ENCODE measurements around the gene AP5S1. TPM values are rescaled to one million over a fixed set of nuclear protein-coding genes. Genes with fewer than 3 reads are reported as not detected.

Gene AP5S1
- polyA plus RNA-seq, 1 of the 3 experiments (the other 2 are of a cell fraction) = 10.3 TPM

GRCh38 chr20:3825526-3825925 lies 5.2 kb downstream of the AP5S1 start:
- no peak overlapping the region for H3K4me2 ChIP-seq
- DNase-seq = no peak
- H3F3A ChIP-seq (replicated peaks; ENCODE audit: insufficient read depth) = no peaks in the 10 kb centered on the region
- H3K9me2 ChIP-seq = no peaks in the 10 kb centered on the region
- H3K27ac ChIP-seq (ENCODE audit: low read depth in 2 of 2, low read length in 1 of 2) = no peak overlapping the region
- 64% methylated on average over 5 of the region's 7 CpGs for WGBS (ENCODE audit: low lambda C conversion rate)
- peaks cover 3 to 6% of the 10 kb centered on the region in 2 experiments; a peak in 2 of 4 replicates for H3K4me1 ChIP-seq (ENCODE audit: control insufficient read depth in 1 of 2, insufficient read depth in 2 of 2, low read depth in 1 of 2, low read length in 1 of 2)
- peaks cover 14 to 27% of the 10 kb centered on the region in 2 experiments for H3K36me3 ChIP-seq (replicated peaks in 1 of 2; ENCODE audit: control insufficient read depth in 1 of 2, insufficient read depth in 2 of 2, low read length in 1 of 2)
- no peak for TF ChIP-seq RFX5 (IDR thresholded peaks at IDR 0.05; ENCODE audit: low read length)
- no peak for TF ChIP-seq TCF12 (IDR thresholded peaks at IDR 0.05)
- TF ChIP-seq GABPA (IDR thresholded peaks at IDR 0.05; ENCODE audit: low read depth) = no peak
- no peak for TF ChIP-seq MXI1 (IDR thresholded peaks at IDR 0.05; ENCODE audit: low read depth, low read length)
- TF ChIP-seq FOSL2 (IDR thresholded peaks at IDR 0.05; ENCODE audit: borderline replicate concordance, low read depth) = no peak
- TF ChIP-seq PBX3 (IDR thresholded peaks at IDR 0.05) = no peak
- TF ChIP-seq GATA2 (CRISPR knock-in tag; IDR thresholded peaks at IDR 0.05) = no peak
- TF ChIP-seq MAX (IDR thresholded peaks at IDR 0.05; ENCODE audit: low read depth) = no peak
- TF ChIP-seq ELF1 (IDR thresholded peaks at IDR 0.05) = no peak
- TF ChIP-seq IRF3 (IDR thresholded peaks at IDR 0.05; ENCODE audit: low read depth, low read length) = no peak
- no peak for TF ChIP-seq CHD2 (IDR thresholded peaks at IDR 0.05; ENCODE audit: low read length, partially characterized antibody)
- TF ChIP-seq REST (IDR thresholded peaks at IDR 0.05; ENCODE audit: low read depth, low read length) = no peak
- no peak for TF ChIP-seq TAF1 (IDR thresholded peaks at IDR 0.05; ENCODE audit: borderline replicate concordance, low read depth, low read length)
- TF ChIP-seq JUND (IDR thresholded peaks at IDR 0.05) = no peak
- TF ChIP-seq NFIC (IDR thresholded peaks at IDR 0.05; ENCODE audit: borderline replicate concordance) = no peak
- H3K9me3 ChIP-seq = no peaks in the 10 kb centered on the region
- H3K79me2 ChIP-seq (ENCODE audit: insufficient read depth) = peaks cover 17% of the 10 kb centered on the region
- no peak overlapping the region for H3K4me3 ChIP-seq (ENCODE audit: low read depth in 2 of 2, low read length in 1 of 2)
- CTCF ChIA-PET = interaction anchor here (1.4 to 8.8 kb wide), 4 partner anchors 30 to 149 kb away, joined by 4 to 161 read pairs (median 7); partner anchors contain the start of gene CENPB
- no peaks in the 10 kb centered on the region for H3K27me3 ChIP-seq (ENCODE audit: insufficient read depth)
- H4K20me1 ChIP-seq (ENCODE audit: insufficient read depth) = no peaks in the 10 kb centered on the region
- POLR2A ChIA-PET = no interaction called here
- no peak overlapping the region for H2AFZ ChIP-seq (ENCODE audit: low read depth)
- no peak overlapping the region for H3K9ac ChIP-seq

Data from SK-N-SH (cell line).